GM08714 (cell line): Measurements from ENCODE around the gene PRSS53.
"Not testable (repeated sequence)": the region's sequence is repeated elsewhere in the genome, so short reads cannot be mapped to it uniquely, and the experiment has no call there.

ENCODE experiments used
- H3K4me3 ChIP-seq: fragments of 200-500 bp; sonication (Bioruptor generic); 2 replicates; pipeline ENCODE4 v1.5.1; 2014; ENCODE audit warnings: mild to moderate bottlenecking, low read length, inconsistent platforms
- ZNF274 ChIP-seq: IDR thresholded peaks from 2 replicates; pipeline ENCODE4 v1.6.1; 2012; ENCODE audit warnings: mild to moderate bottlenecking, low read depth, low read length

Gene PRSS53

DNA sequence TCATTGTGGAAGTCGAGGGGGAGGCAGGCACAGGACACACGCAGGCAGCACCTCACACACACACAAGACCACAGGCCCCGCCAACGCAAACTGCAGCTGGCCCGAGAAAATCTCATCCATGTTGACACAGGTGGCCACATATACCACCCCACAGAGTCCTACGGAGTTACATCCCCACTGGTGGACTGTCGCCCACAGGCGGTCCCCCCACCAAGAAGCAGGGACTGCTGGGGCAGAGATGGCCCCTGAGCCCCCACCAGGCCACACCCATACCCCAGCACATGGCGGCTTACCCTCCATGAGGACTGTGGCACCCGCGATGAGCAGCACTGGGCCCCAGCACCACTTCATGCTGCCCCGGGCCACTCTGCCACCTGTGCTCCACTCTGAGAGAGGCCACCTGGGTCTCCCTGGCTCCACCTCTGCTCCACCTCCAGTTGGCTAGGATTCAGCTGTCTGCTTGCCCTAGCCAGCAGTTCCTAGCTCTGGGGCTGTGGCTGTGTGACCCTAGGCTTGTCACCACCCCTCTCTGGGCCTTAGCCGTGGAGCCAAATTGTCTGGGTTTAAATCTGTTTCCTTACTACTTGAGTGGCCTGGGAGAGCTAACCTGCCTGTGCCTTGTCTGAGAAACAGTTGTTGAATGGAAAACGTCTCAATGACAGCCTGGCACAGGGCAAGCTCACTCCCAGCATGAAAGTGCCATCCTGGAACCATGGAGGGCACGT, at the start of gene PRSS53:
PRSS53 (minus strand) TSS at position 485 of the 725 bp plus-strand sequence; CDS start at position 351, 134 bp downstream.
- H3K4me3 ChIP-seq, result no peak within 1 kb of the TSS
- TF ChIP-seq ZNF274, result no peak

DNA sequence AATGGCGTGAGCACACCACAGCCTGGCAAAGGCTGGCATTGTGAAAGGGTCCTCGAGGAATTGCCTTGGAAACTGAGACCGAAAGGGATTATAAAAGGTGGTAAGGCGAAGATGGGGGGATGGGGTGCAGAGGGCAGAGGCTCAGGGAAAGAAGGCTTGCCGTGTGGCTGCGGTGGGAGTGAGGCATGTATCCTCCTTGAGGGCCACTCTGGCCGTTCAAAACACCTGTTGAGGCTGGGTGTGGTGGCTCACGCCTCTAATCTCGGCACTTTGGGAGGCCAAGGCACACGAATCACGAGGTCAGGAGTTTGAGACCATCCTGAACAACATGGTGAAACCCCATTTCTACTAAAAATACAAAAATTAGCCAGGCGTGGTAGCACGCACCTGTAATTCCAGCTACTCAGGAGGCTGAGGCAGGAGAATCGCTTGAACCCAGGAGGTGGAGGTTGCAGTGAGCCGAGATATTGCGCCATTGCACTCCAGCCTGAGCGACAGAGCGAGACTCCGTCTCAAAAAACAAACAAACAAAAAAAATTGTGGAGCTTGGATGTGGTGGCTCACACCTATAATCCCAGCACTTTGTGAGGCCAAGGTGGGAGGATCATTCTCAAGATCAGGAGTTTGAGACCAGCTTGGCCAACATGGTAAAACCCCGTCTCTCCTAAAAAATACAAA, 48.2 kb upstream of the PRSS53 start:
- not testable (repeated sequence) for H3K4me3 ChIP-seq

DNA sequence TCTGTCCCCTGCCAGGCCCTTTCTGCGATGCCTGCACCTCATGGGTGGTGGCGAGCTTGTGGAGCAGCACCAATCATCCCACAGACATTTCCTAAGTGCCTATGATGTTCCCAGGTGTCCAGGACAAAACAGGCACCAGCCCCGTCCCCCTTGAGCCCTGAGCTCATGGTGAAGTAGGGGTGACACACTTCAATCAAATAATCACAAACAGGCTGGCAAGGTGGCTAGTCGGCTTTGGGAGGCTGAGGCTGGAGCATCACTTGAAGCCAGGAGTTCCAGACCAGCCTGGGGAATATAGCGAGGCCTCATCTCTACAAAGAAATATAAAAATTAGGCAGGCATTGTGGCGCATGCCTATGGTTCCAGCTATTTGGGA, 47.5 kb upstream of the PRSS53 start:
- no peak for TF ChIP-seq ZNF274
- H3K4me3 ChIP-seq, result no peak overlapping the region

DNA sequence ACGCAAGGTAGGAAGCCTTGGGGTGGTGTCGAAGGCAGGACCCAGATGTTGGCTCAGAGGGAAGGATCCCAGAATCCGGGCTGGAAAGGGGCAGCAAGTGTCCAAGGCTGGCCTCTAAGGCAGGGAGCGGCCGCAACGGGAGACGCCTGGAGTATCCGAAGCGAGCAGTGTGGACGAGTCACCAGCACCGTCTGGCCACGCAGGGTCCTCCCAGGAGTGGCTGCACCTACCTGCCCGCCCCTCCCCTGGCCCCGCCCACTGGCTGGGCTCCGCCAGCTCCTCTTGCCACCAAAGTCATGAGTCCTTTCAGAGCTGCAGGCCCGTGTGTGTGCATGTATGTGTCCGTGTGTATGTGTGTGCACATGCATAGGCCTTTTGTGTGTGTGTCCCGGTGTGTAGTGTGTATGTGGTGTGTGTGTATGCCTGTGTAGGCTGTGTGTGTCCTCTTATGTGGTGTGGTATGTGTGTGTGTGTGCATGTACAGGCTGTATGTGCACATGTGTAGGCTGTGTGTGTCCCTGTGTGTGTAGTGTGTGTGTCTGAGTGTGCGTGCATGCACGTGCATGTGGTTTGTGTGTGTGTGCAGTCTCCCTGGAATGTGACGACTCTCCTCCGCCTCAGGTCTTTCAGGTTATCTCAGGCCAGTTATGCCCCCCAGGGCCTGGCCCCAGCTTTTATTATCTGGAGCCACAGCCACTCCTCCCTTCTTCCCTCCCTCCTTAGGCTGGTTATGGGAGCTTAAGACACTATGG, 47.0 kb upstream of the PRSS53 start, which contains the start of gene PRSS8:
PRSS8 (minus strand) TSS at position 193 of the 752 bp plus-strand sequence. CDS start 229 bp downstream, outside the sequence.
- no peak within 1 kb of the TSS for H3K4me3 ChIP-seq
- no peak for TF ChIP-seq ZNF274

DNA sequence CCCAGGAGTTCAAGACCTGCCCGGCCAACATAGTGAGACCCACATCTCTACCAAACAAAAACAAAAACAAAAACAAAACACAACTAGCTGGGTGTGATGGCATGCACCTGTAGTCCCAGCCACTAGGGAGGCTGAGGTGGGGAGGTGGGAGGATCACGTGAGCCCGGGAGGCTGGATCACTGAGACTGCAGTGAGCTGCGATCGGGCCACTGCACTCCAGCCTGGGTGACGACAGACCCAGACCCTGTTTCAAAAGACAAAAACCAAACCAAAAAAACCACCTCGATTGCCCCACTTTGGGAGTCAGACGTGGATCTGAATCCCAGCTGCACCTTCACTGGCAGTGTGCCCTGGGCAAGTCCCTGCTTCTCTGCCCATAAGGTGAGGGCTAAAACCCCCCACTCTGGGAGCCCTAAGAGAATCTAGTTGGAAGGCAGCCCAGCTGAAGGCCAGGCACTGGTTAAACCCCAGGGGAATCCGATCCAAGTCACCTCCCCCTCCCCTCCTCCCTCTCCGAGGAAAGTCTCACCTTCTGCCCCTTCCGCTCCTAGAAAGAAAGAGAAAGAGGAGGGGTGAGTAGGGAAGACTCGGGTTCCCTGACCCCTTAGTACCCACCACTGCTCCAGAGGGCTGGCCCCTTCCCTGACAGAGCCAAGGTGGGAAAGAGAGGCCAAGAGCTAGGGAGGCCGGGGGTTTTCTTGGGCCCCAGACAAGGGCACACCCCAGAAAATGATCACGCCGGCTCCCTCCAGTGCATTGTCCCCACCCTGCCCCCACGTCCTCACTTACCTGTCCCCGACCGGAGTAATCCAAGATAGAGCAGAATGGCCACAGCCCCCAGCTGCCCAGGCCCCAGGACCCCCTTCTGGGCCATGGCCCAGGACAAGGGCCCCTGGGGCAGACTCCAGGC, 46.1 kb upstream of the PRSS53 start:
- H3K4me3 ChIP-seq, result no peak overlapping the region
- TF ChIP-seq ZNF274, result no peak

DNA sequence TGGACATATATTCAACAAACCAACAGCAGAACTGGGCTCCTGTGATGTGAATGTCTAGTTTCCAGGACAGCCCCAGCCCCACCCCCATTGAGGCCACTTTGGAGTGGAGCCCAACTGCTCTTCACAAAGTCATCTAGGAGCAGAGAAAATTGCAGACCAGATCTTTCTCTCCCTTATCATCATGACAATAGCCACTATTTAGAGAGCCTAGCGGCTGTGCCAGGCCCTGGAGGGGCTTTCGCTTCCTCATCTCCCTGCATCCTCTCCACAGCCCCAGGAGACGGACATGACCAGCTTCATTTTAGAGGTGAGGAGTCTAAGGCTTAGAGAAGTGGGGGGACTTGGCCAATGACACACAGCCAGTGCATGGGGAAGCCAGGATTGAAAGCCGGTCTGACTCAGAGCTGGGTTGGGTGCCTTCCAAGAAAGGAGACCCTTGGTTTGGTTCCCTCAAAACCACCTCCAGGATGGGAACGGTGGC, 45.4 kb upstream of the PRSS53 start:
- no peak for TF ChIP-seq ZNF274
- no peak overlapping the region for H3K4me3 ChIP-seq

DNA sequence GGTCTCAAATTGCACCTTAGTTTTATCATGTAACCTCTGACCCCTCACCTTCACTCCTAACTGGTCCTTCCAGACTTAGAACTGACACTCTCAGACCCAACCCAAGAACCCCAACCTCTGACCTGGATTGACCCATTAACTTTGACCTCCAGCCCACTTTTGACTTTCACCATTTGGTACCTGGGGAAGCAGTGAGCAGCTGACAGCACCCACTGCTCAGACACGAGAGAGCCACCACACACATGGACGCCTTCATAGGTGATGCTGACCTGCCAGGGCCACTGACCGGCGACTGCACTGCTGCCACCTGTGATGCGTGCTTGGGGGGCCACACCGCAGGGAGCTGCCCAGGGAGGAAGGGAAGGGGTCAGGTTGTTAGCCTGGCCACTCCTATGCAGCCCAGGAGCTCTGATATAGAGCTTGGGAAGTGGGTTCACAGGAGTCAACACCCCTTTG, 44.3 kb upstream of the PRSS53 start:
- TF ChIP-seq ZNF274, result no peak
- H3K4me3 ChIP-seq, result no peak overlapping the region

DNA sequence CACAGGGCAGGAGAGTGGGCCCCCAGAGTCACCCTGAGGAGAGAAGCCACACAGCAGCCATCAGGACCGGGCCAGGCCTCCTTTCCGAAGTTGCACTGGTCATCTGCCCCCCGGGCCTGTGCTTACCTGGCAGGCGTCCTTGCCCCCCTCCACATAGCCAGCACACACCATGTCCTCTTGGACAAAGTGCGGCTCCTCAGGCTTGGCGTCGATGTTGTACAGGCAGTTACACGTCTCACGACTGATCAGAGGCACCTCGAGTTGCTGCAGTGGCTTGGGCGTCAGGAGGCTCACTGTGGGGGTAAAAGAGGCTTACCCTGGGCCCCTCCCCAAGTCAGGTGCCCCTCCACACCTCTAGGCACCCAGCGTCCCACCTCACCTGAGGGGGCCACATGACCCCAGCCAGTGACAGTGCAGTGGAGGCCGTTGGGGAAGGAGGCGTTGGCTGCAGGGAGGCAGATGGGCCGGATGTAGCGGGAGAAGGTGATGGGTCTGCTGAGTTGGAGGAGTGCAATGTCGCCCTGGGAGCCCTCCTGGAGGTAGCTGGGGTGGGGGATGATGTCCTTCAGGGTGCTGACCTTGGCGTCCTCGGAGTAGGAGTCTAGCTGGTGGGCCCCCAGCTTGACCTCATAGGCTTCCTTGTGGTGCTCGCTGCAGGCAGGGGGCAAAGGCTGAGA, 43.7 kb upstream of the PRSS53 start:
- no peak overlapping the region for H3K4me3 ChIP-seq
- TF ChIP-seq ZNF274, result no peak

DNA sequence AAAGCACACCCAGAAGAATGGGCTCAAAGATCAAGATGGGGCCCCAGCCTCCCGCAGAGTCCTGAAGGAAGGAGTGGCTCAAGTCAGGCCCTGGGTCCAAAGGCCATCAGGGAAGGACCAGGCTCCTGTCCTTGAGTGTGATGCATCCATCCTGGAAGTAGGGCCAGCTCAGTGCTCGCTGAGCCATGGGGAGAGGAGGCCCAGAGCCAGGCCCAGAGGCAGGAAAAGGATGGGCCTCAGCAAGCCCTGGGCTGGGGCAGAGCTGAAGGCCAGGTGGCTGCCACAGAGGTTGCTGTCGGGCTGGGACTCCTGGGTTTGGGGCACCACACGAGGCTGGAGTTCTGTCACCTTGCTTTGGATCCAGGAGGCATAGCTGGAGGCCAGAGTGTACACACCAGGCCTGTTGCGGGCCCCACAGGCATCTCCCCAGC, 43.1 kb upstream of the PRSS53 start:
- TF ChIP-seq ZNF274, result no peak
- no peak overlapping the region for H3K4me3 ChIP-seq

DNA sequence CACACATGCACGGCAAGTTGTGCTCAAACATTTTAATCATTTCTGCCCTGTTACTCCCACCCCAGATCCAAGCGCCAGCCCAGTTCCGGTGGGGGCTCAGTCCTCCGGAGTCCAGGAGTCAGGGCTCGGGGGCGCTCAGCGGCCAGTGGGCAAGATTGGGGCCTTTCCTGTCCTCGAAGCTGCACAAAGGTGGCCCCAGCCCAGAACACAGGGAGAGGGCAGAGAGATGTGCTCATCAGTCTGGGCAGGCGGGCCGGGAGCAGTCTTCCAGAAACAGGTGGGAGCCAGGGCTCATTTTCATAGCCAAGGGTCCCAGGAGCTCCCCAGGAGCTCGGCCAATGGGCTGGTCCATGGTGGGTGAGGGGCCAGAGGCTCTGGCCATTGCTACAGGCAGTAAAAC, 42.7 kb upstream of the PRSS53 start:
- no peak overlapping the region for H3K4me3 ChIP-seq
- TF ChIP-seq ZNF274, result no peak

DNA sequence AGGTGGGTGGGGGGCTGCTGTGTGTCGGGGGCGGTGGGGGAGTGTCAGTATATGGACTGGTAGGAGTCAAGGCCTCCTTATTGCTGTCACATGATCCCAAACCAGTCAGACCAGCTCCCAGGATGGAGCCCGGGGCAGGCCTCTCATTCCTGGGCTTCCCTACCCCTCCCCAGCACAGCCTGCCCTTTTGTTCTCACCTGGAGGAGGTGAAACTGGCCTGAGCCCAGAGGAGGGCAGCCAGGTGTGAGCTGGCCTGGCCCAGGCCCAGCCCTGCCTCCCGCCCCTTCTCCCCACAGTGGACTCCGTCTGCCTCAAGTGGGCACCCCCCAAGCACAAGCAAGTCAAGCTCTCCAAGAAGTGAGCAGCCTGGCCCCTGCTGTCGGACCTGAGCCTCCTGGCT, 42.2 kb upstream of the PRSS53 start:
- TF ChIP-seq ZNF274, result no peak
- H3K4me3 ChIP-seq, result no peak overlapping the region

DNA sequence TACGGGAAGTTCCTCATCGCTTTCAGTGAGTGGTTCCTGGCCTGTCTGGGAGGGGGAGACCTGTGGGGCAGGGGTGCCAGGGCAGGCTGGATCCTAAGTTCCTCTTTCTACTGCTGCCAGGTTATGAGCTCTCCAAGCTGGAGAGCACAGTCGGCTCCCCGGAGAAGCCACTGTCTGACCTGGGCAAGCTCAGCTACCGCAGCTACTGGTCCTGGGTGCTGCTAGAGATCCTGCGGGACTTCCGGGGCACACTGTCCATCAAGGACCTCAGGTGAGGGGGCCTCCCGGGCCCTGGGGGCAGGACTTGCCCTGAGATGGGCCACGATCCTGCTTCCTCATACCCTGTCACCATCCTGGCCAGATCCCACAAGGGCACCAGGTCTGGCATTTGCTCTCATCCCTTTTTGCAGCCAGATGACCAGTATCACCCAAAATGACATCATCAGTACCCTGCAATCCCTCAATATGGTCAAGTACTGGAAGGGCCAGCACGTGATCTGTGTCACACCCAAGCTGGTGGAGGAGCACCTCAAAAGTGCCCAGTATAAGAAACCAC, 41.7 kb upstream of the PRSS53 start:
- no peak overlapping the region for H3K4me3 ChIP-seq
- TF ChIP-seq ZNF274, result no peak
